Activated CD8-positive, alpha-beta T cell treated with anti-CD3 and anti-CD28 coated beads, Interleukin-2, amount 10 ng/mL, durations not matched to agents 7 days and 5 days (primary cell): ENCODE results near the gene BCAM. TPM values are rescaled to one million over a fixed set of nuclear protein-coding genes. Genes with fewer than 3 reads are reported as not detected.
"Not testable (repeated sequence)": the region's sequence is repeated elsewhere in the genome, so short reads cannot be mapped to it uniquely, and the experiment has no call there.

Experiments
- ATAC-seq: fragments of 150-1000 bp; cut with Tn5 transposase; one replicate; pipeline ENCODE4 v1.10.0; 2021; ENCODE audit warnings: moderate library complexity
- CTCF ChIA-PET: fragments of 350-600 bp; sonication (Branson Sonifier 250); formaldehyde crosslinking; loops from one replicate; lab custom pipeline; 2021; ENCODE audit warnings: antibody characterized with exemption; lab: Charles Lee
- POLR2A ChIA-PET: fragments of 350-600 bp; sonication (Branson Sonifier 250); formaldehyde crosslinking; loops from one replicate; lab custom pipeline; 2021; ENCODE audit warnings: antibody characterized with exemption; lab: Charles Lee
- DNase-seq: peaks from one replicate; pipeline ENCODE4 v3.0.0-alpha.2; 2020
- H3K27ac Mint-ChIP-seq: one replicate; pipeline ENCODE4 v1.8.0; 2021; ENCODE audit warnings: mild to moderate bottlenecking, mixed read lengths
- H3K27me3 Mint-ChIP-seq: one replicate; pipeline ENCODE4 v1.8.0; 2021; ENCODE audit warnings: low read depth, mixed read lengths
- H3K36me3 Mint-ChIP-seq: one replicate; pipeline ENCODE4 v1.8.0; 2021; ENCODE audit warnings: low read depth, mixed read lengths
- H3K4me1 Mint-ChIP-seq: one replicate; pipeline ENCODE4 v1.8.0; 2021; ENCODE audit warnings: low read depth, mixed read lengths
- H3K4me3 Mint-ChIP-seq: one replicate; pipeline ENCODE4 v1.8.0; 2021; ENCODE audit warnings: mild to moderate bottlenecking, mixed read lengths
- H3K9me3 Mint-ChIP-seq: one replicate; pipeline ENCODE4 v1.8.0; 2022; ENCODE audit warnings: mixed read lengths; ENCODE audit not compliant: insufficient read depth
- total RNA-seq, 2 experiments: library from RNA; stranded (reverse); gene quantifications; one replicate each; pipeline ENCODE4 v1.2.3, GENCODE V29; 2021

Gene BCAM
- total RNA-seq, 2 experiments from 2014 or later: not detected

GRCh38 chr19:44857837-44858236 is 48.9 kb downstream of the BCAM start:
- POLR2A ChIA-PET: no interaction called here
- H3K36me3 Mint-ChIP-seq: no peaks in the 10 kb centered on the region
- ATAC-seq (no peak), DNase-seq (no peak)
- CTCF ChIA-PET: interaction anchor here (0.9 to 1.0 kb wide), 2 partner anchors 12 to 134 kb away, joined by 3 read pairs; partner anchors contain the start of gene NECTIN2
- H3K27ac Mint-ChIP-seq: no peak overlapping the region
- no peaks in the 10 kb centered on the region for H3K9me3 Mint-ChIP-seq
- peaks cover 9% of the 10 kb centered on the region for H3K4me1 Mint-ChIP-seq
- H3K4me3 Mint-ChIP-seq: no peak overlapping the region
- H3K27me3 Mint-ChIP-seq: peaks cover 5% of the 10 kb centered on the region

GRCh38 chr19:44861576-44861975 is 52.7 kb downstream of the BCAM start:
- H3K9me3 Mint-ChIP-seq, H3K4me3 Mint-ChIP-seq, DNase-seq, H3K36me3 Mint-ChIP-seq, ATAC-seq, H3K27me3 Mint-ChIP-seq, CTCF ChIA-PET, POLR2A ChIA-PET, H3K4me1 Mint-ChIP-seq, H3K27ac Mint-ChIP-seq: not testable (repeated sequence)

GRCh38 chr19:44863990-44864389 is 55.1 kb downstream of the BCAM start:
- Mint-ChIP-seq H3K27ac (no peak overlapping the region), H3K4me1 (no peaks in the 10 kb centered on the region), H3K9me3 (no peaks in the 10 kb centered on the region), H3K27me3 (peaks cover 5% of the 10 kb centered on the region), H3K36me3 (no peaks in the 10 kb centered on the region), H3K4me3 (no peak overlapping the region)
- ATAC-seq: no peak
- DNase-seq: no peak
- ChIA-PET CTCF (no interaction called here), POLR2A (no interaction called here)

GRCh38 chr19:44865196-44865767 is 56.4 kb downstream of the BCAM start:
- Mint-ChIP-seq H3K36me3 (no peaks in the 10 kb centered on the region), H3K27ac (no peak overlapping the region), H3K4me1 (no peaks in the 10 kb centered on the region), H3K9me3 (no peaks in the 10 kb centered on the region), H3K4me3 (no peak overlapping the region), H3K27me3 (peaks cover 5% of the 10 kb centered on the region)
- DNase-seq (no peak), ATAC-seq (no peak)
- POLR2A ChIA-PET: no interaction called here
- CTCF ChIA-PET: no interaction called here

- ChIA-PET CTCF (no interaction called here), POLR2A (no interaction called here)
- H3K4me3 Mint-ChIP-seq: no peak overlapping the region
- H3K27me3 Mint-ChIP-seq: no peaks in the 10 kb centered on the region
- ATAC-seq (no peak), DNase-seq (no peak)
- no peaks in the 10 kb centered on the region for H3K9me3 Mint-ChIP-seq
- no peaks in the 10 kb centered on the region for H3K4me1 Mint-ChIP-seq
- no peak overlapping the region for H3K27ac Mint-ChIP-seq
- H3K36me3 Mint-ChIP-seq: no peaks in the 10 kb centered on the region
Observed at GRCh38 chr19:44866664-44867063, 57.8 kb downstream of the BCAM start.

GRCh38 chr19:44867578-44867977 is 58.7 kb downstream of the BCAM start:
- no peaks in the 10 kb centered on the region for H3K36me3 Mint-ChIP-seq
- H3K27ac Mint-ChIP-seq: no peak overlapping the region
- H3K27me3 Mint-ChIP-seq: no peaks in the 10 kb centered on the region
- ChIA-PET CTCF (no interaction called here), POLR2A (no interaction called here)
- no peaks in the 10 kb centered on the region for H3K9me3 Mint-ChIP-seq
- DNase-seq (no peak), ATAC-seq (no peak)
- H3K4me1 Mint-ChIP-seq: no peaks in the 10 kb centered on the region
- no peak overlapping the region for H3K4me3 Mint-ChIP-seq

- H3K4me1 Mint-ChIP-seq: no peaks in the 10 kb centered on the region
- ATAC-seq (no peak), DNase-seq (no peak)
- H3K4me3 Mint-ChIP-seq: no peak overlapping the region
- POLR2A ChIA-PET: no interaction called here
- no peak overlapping the region for H3K27ac Mint-ChIP-seq
- CTCF ChIA-PET: interaction anchor here (0.9 kb wide), 1 partner anchor 146 kb away, joined by 4 read pairs; no protein-coding TSS in a partner anchor
- H3K36me3 Mint-ChIP-seq: no peaks in the 10 kb centered on the region
- H3K9me3 Mint-ChIP-seq: no peaks in the 10 kb centered on the region
- H3K27me3 Mint-ChIP-seq: no peaks in the 10 kb centered on the region
Observed at GRCh38 chr19:44869733-44870470, 61.0 kb downstream of the BCAM start.

Other genes starting within 250 kb of the BCAM start
- not detected for gene IGSF23, start 195.5 kb upstream of the BCAM start, total RNA-seq
- gene PVR, start 165.2 kb upstream of the BCAM start, total RNA-seq: 1 to 10 TPM; 4.6 to 5.2 TPM
- under 1 TPM; 0.23 to 0.34 TPM for gene CEACAM19, start 137.6 kb upstream of the BCAM start, total RNA-seq
- gene CEACAM16, start 110.0 kb upstream of the BCAM start, total RNA-seq: not detected
- 10 to 100 TPM; 22.4 to 25.1 TPM for gene BCL3, start 60.4 kb upstream of the BCAM start, total RNA-seq
- not detected for gene CBLC, start 31.2 kb upstream of the BCAM start, total RNA-seq
- under 1 TPM; 0.26 to 0.31 TPM for gene NECTIN2, start 37.2 kb downstream of the BCAM start, total RNA-seq
- gene TOMM40, start 82.2 kb downstream of the BCAM start, total RNA-seq: 10 to 100 TPM; 84.5 to 88.4 TPM
- gene APOE, start 96.7 kb downstream of the BCAM start, total RNA-seq: under 1 TPM; 0.68 to 0.89 TPM
- not detected for gene APOC1, start 105.5 kb downstream of the BCAM start, total RNA-seq
- gene APOC4, start 133.1 kb downstream of the BCAM start, total RNA-seq: not detected
- not detected for gene APOC2, start 136.9 kb downstream of the BCAM start, total RNA-seq
- 10 to 100 TPM; 65.5 to 67.8 TPM for gene CLPTM1, start 146.3 kb downstream of the BCAM start, total RNA-seq
- gene RELB, start 192.4 kb downstream of the BCAM start, total RNA-seq: 10 to 100 TPM in 1 of 2 experiments, 1 to 10 TPM in 1; 8.7 to 10.2 TPM
- gene CLASRP, start 229.9 kb downstream of the BCAM start, total RNA-seq: 10 to 100 TPM; 82.5 to 94.5 TPM